ENCODE results near the gene WDHD1. TPM values are rescaled to one million over a fixed set of nuclear protein-coding genes. Genes with fewer than 3 reads are reported as not detected.

WDHD1 gene, protein sequence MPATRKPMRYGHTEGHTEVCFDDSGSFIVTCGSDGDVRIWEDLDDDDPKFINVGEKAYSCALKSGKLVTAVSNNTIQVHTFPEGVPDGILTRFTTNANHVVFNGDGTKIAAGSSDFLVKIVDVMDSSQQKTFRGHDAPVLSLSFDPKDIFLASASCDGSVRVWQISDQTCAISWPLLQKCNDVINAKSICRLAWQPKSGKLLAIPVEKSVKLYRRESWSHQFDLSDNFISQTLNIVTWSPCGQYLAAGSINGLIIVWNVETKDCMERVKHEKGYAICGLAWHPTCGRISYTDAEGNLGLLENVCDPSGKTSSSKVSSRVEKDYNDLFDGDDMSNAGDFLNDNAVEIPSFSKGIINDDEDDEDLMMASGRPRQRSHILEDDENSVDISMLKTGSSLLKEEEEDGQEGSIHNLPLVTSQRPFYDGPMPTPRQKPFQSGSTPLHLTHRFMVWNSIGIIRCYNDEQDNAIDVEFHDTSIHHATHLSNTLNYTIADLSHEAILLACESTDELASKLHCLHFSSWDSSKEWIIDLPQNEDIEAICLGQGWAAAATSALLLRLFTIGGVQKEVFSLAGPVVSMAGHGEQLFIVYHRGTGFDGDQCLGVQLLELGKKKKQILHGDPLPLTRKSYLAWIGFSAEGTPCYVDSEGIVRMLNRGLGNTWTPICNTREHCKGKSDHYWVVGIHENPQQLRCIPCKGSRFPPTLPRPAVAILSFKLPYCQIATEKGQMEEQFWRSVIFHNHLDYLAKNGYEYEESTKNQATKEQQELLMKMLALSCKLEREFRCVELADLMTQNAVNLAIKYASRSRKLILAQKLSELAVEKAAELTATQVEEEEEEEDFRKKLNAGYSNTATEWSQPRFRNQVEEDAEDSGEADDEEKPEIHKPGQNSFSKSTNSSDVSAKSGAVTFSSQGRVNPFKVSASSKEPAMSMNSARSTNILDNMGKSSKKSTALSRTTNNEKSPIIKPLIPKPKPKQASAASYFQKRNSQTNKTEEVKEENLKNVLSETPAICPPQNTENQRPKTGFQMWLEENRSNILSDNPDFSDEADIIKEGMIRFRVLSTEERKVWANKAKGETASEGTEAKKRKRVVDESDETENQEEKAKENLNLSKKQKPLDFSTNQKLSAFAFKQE
- 6.3 and 18.8 TPM in 2 replicates for total RNA-seq

DNA sequence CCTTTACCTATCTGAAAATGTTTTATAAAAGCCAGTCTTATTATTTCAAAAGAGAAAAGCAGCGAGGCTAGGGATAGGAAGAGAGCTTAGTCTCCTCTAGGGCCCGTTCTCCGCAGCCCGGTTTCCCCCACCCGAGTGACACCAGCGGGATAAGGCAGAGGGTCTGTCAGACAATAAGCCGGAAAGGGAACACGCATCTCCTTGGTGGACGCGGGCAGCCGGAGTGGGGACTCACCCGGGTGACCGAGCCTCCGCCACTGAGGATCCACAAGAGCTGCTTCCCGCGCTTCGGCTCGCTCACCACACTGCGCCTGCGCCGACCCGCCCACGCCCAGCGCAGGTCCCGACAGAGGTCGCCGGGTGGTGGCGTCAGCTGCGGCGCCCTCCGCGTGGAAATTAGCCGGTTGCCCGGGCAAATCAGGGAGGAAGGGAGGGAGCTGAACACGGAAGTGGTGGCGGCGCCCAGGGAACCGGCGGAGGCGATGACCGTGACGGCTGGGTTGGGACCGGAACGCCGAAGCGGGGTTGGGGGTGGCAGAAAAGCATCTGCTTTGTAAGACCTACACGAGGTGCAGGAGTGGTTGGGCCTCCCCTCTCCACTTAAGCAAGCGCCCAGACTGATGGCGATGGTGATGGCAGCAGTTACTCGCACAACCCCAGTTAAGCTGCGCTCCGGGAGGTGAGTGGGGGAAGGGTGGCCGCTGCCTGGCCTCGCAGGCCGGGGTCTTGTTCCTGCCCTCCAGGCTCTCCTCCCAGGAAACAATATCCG, at the start of gene WDHD1, which contains the start of gene SOCS4:
Gene WDHD1, minus strand, starts transcription at position 307 of the 769 bp plus-strand sequence. CDS start 312 bp downstream, outside the sequence.
Gene SOCS4, plus strand, starts transcription at position 444 of the 769 bp plus-strand sequence. CDS start 15,806 bp downstream, outside the sequence.

DNA sequence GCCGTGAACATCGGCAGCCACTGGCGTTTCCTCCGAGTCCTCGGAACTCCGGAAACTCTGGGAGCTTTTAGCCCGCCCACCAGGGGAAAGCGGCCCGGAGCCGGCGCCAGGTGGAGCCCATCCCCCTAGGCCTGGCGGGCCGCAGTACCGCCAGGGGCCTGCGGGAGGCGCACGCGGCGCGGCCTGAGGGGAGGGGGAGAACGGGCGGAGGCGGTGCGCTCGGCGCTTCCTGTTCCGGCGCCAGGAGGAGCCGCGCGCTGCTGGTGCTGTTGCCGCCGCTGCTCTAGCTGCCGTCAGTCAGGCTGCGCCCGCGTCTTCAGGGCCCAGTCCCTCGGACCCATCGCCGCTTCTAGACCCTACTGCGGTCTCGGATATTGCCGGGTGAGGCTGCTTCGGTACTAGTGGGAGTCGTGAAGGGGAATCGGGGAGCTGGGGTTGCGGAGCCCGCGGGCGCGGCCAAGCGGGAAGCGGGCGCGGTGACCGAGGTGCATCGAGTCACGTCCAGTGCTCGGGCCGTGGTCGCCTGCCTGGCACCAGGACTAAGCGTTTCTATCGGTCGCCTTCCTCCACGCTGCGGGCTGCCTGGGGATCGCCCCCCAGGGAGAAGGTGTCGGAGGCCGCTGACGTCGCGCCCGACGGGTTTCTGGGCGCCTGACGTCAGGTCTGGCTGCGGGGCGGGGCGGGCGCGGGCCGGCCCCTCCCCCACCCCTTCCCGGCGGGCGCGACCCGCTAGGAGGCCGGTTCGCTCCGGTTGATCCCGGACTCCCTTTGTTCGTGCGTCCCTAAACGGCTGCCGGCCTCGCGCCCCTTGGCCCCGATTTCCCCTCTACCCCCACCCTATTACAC, 24.7 kb upstream of the WDHD1 start, which contains the start of gene MAPK1IP1L:
Gene MAPK1IP1L, plus strand, starts transcription at position 225 of the 846 bp plus-strand sequence. CDS start 10,037 bp downstream, outside the sequence.

DNA sequence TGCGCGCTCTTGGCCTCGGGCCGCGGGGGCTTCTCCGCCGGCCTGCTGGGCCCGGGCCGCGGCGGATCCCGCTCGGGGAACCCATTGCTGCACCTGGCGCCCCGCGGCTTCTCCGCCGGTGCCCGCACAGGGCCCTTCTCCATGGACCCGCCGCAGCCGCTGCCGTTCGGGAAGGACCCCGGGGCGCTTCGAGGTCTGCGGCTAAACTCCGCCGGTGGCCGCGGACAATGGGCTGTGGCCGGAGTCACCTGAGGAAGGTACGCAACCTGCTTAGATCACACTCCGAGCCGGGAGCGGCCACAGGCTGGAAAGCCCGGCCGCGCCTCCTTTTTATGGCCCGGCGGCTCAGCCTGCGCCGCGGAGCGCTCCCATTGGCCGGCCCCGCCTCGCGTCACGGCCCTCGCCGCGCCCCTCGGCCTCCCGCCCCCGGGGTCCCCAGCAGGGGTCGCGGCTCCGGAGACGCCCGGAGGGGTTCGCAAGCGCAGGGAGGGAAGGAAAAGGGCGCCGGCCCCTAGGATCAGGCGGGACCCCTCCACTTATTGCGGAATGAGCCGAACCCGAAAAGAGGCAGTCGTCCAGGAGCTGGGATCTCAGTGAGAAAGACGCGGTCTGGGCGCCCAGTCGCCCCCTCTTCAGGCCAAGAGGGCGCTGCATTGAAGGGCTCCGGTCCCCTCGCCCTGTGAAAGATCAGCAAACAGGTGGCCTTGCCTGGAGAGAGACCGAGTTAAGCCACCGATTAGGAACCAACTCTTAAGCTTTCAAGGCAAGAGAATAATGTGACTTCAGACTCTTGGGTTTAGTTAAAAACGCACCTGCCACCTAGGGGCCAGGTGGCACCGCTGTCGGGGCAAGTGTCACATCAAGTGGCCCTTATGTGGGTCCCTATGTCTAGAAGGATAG, 124.1 kb downstream of the WDHD1 start, which contains the start of gene GCH1:
Gene GCH1, minus strand, starts transcription at position 306 of the 900 bp plus-strand sequence. Its CDS starts 163 bp downstream, at position 143.

Other genes with a start within 250 kb of the WDHD1 start
- gene GCH1, start 124.3 kb downstream of the WDHD1 start, total RNA-seq = 0.73 and 6.3 TPM in 2 replicates
- 13.2 and 15.1 TPM in 2 replicates for gene SOCS4, start 137 bp upstream of the WDHD1 start, total RNA-seq
- gene MAPK1IP1L, start 24.5 kb upstream of the WDHD1 start, total RNA-seq = 16.4 and 26.2 TPM in 2 replicates
- 456 and 567 TPM in 2 replicates for gene LGALS3, start 102.2 kb upstream of the WDHD1 start, total RNA-seq
- gene DLGAP5, start 164.5 kb upstream of the WDHD1 start, total RNA-seq = 2.3 and 66.5 TPM in 2 replicates
- 21.1 and 21.7 TPM in 2 replicates for gene FBXO34, start 244.3 kb upstream of the WDHD1 start, total RNA-seq